ENCODE data around the gene TNFRSF1B.

The TNFRSF1B gene

GRCh38 chr1:12173631-12174121, 6.9 kb downstream of the TNFRSF1B start:
- Histone ChIP-seq H3K27me3 (ENCODE audit: control insufficient read depth, insufficient read depth, low read length) (peaks cover 5% of the 10 kb centered on the region), H3K4me2 (ENCODE audit: low read length) (no peak overlapping the region), H3K4me1 (ENCODE audit: control insufficient read depth, insufficient read depth, low read length) (peaks cover 12% of the 10 kb centered on the region), H3K9ac (ENCODE audit: low read depth, low read length) (no peak overlapping the region), H3K9me3 (replicated peaks; ENCODE audit: low read length) (no peaks in the 10 kb centered on the region), H3K36me3 (ENCODE audit: insufficient read depth, low read length) (no peaks in the 10 kb centered on the region), H3K4me3 (ENCODE audit: low read length) (no peak overlapping the region)

GRCh38 chr1:12174924-12175810, 8.4 kb downstream of the TNFRSF1B start:
- Histone ChIP-seq H3K4me1 (ENCODE audit: control insufficient read depth, insufficient read depth, low read length) (peaks cover 18% of the 10 kb centered on the region), H3K27me3 (ENCODE audit: control insufficient read depth, insufficient read depth, low read length) (no peaks in the 10 kb centered on the region), H3K36me3 (ENCODE audit: insufficient read depth, low read length) (no peaks in the 10 kb centered on the region), H3K4me2 (ENCODE audit: low read length) (no peak overlapping the region), H3K9me3 (replicated peaks; ENCODE audit: low read length) (no peaks in the 10 kb centered on the region), H3K4me3 (ENCODE audit: low read length) (no peak overlapping the region), H3K9ac (ENCODE audit: low read depth, low read length) (no peak overlapping the region)

- Histone ChIP-seq H3K36me3 (ENCODE audit: insufficient read depth, low read length) (no peaks in the 10 kb centered on the region), H3K9ac (ENCODE audit: low read depth, low read length) (no peak overlapping the region), H3K27me3 (ENCODE audit: control insufficient read depth, insufficient read depth, low read length) (no peaks in the 10 kb centered on the region), H3K4me2 (ENCODE audit: low read length) (no peak overlapping the region), H3K4me3 (ENCODE audit: low read length) (no peak overlapping the region), H3K9me3 (replicated peaks; ENCODE audit: low read length) (no peaks in the 10 kb centered on the region), H3K4me1 (ENCODE audit: control insufficient read depth, insufficient read depth, low read length) (peaks cover 18% of the 10 kb centered on the region)
These were observed 9.7 kb downstream of the TNFRSF1B start for GRCh38 chr1:12176298-12177118.

GRCh38 chr1:12177156-12177998, 10.6 kb downstream of the TNFRSF1B start:
- no peaks in the 10 kb centered on the region for H3K27me3 ChIP-seq (ENCODE audit: control insufficient read depth, insufficient read depth, low read length)
- no peaks in the 10 kb centered on the region for H3K36me3 ChIP-seq (ENCODE audit: insufficient read depth, low read length)
- H3K4me1 ChIP-seq (ENCODE audit: control insufficient read depth, insufficient read depth, low read length): peaks cover 18% of the 10 kb centered on the region
- no peak overlapping the region for H3K9ac ChIP-seq (ENCODE audit: low read depth, low read length)
- H3K4me3 ChIP-seq (ENCODE audit: low read length): no peak overlapping the region
- no peaks in the 10 kb centered on the region for H3K9me3 ChIP-seq (replicated peaks; ENCODE audit: low read length)
- H3K4me2 ChIP-seq (ENCODE audit: low read length): peak overlapping the region; percentile 22

- Histone ChIP-seq H3K9me3 (replicated peaks; ENCODE audit: low read length) (no peaks in the 10 kb centered on the region), H3K36me3 (ENCODE audit: insufficient read depth, low read length) (no peaks in the 10 kb centered on the region), H3K9ac (ENCODE audit: low read depth, low read length) (no peak overlapping the region), H3K4me1 (ENCODE audit: control insufficient read depth, insufficient read depth, low read length) (peaks cover 18% of the 10 kb centered on the region), H3K27me3 (ENCODE audit: control insufficient read depth, insufficient read depth, low read length) (no peaks in the 10 kb centered on the region), H3K4me2 (ENCODE audit: low read length) (peak overlapping the region; percentile 22), H3K4me3 (ENCODE audit: low read length) (peak overlapping the region; percentile 25)
These were observed 11.2 kb downstream of the TNFRSF1B start for GRCh38 chr1:12177999-12178441.

- peak overlapping the region; percentile 25 for H3K4me3 ChIP-seq (ENCODE audit: low read length)
- H3K36me3 ChIP-seq (ENCODE audit: insufficient read depth, low read length): no peaks in the 10 kb centered on the region
- H3K27me3 ChIP-seq (ENCODE audit: control insufficient read depth, insufficient read depth, low read length): no peaks in the 10 kb centered on the region
- no peaks in the 10 kb centered on the region for H3K9me3 ChIP-seq (replicated peaks; ENCODE audit: low read length)
- H3K4me2 ChIP-seq (ENCODE audit: low read length): peak overlapping the region; percentile 22
- no peak overlapping the region for H3K9ac ChIP-seq (ENCODE audit: low read depth, low read length)
- peaks cover 18% of the 10 kb centered on the region for H3K4me1 ChIP-seq (ENCODE audit: control insufficient read depth, insufficient read depth, low read length)
These were observed 11.7 kb downstream of the TNFRSF1B start for GRCh38 chr1:12178511-12178910.

DNA sequence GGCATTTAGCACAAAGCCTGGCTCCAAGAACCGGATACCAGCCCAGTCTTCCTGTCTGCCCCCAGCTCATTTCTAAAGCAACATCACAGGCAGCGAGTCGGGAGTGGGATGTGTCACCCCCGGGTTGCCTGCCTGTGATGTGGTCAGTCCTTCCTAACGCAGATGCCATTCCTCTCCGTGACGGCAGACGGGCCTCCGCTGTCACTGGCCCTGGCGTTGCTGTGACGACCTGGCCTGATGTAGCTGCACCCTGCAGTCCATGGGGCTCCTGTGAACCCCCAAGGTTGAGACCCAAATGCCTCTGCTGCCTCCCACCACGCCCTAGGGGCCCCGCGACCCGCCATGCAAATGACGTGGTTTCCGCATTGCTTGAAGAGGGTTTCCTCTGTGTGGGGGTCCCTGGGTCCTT, 12.3 kb downstream of the TNFRSF1B start:
- Histone ChIP-seq H3K9me3 (replicated peaks; ENCODE audit: low read length) (no peaks in the 10 kb centered on the region), H3K27me3 (ENCODE audit: control insufficient read depth, insufficient read depth, low read length) (no peaks in the 10 kb centered on the region), H3K4me1 (ENCODE audit: control insufficient read depth, insufficient read depth, low read length) (peaks cover 23% of the 10 kb centered on the region), H3K4me2 (ENCODE audit: low read length) (peak overlapping the region; percentile 4), H3K36me3 (ENCODE audit: insufficient read depth, low read length) (no peaks in the 10 kb centered on the region), H3K4me3 (ENCODE audit: low read length) (no peak overlapping the region), H3K9ac (ENCODE audit: low read depth, low read length) (no peak overlapping the region)

DNA sequence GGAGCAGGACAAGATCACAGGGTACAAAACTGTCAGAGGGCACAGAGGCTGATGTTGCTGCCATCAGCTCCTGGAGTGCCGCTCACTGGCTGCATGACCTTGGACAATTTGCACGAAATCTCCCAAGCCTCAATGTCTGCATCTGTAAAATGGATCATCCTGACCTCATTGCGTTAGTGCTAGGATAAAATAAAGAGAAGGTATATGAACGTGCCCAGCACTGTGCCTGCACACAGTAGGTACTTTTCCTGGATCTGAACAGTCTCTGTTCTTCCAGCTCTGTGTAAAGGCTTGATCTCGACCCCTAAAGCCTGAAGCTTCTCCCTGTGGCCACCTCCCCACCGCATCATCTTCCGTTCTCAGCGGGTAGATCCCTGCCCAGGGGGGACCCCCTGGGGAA, 12.9 kb downstream of the TNFRSF1B start:
- H3K9ac ChIP-seq (ENCODE audit: low read depth, low read length): no peak overlapping the region
- no peaks in the 10 kb centered on the region for H3K36me3 ChIP-seq (ENCODE audit: insufficient read depth, low read length)
- H3K4me1 ChIP-seq (ENCODE audit: control insufficient read depth, insufficient read depth, low read length): peaks cover 28% of the 10 kb centered on the region
- H3K27me3 ChIP-seq (ENCODE audit: control insufficient read depth, insufficient read depth, low read length): no peaks in the 10 kb centered on the region
- H3K9me3 ChIP-seq (replicated peaks; ENCODE audit: low read length): no peaks in the 10 kb centered on the region
- H3K4me2 ChIP-seq (ENCODE audit: low read length): no peak overlapping the region
- no peak overlapping the region for H3K4me3 ChIP-seq (ENCODE audit: low read length)

GRCh38 chr1:12180315-12180714, 13.5 kb downstream of the TNFRSF1B start:
- no peaks in the 10 kb centered on the region for H3K9me3 ChIP-seq (replicated peaks; ENCODE audit: low read length)
- no peaks in the 10 kb centered on the region for H3K27me3 ChIP-seq (ENCODE audit: control insufficient read depth, insufficient read depth, low read length)
- H3K4me2 ChIP-seq (ENCODE audit: low read length): no peak overlapping the region
- no peak overlapping the region for H3K9ac ChIP-seq (ENCODE audit: low read depth, low read length)
- no peak overlapping the region for H3K4me3 ChIP-seq (ENCODE audit: low read length)
- H3K4me1 ChIP-seq (ENCODE audit: control insufficient read depth, insufficient read depth, low read length): peaks cover 35% of the 10 kb centered on the region
- H3K36me3 ChIP-seq (ENCODE audit: insufficient read depth, low read length): no peaks in the 10 kb centered on the region

DNA sequence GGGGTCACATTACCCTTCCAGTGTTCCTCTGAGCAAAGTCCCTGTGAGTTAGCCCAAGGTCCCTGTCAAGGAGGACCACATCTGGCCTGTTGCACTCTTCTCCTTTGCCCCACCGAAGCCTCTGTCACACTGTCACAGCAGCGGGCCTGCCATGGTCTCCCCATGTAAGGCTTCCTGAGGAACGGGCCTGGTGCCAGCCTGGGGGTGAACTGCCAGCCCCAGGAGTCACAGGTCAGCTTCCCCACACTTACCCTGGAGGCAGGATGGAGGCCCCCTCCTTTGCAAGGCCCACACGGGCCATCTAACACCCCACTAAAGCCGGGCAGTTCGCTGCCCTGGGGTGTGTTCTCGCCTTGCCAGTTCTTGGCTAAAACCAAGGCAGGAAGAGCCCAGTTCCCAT, 14.1 kb downstream of the TNFRSF1B start:
- H3K4me3 ChIP-seq (ENCODE audit: low read length): no peak overlapping the region
- H3K27me3 ChIP-seq (ENCODE audit: control insufficient read depth, insufficient read depth, low read length): no peaks in the 10 kb centered on the region
- no peaks in the 10 kb centered on the region for H3K36me3 ChIP-seq (ENCODE audit: insufficient read depth, low read length)
- peaks cover 41% of the 10 kb centered on the region for H3K4me1 ChIP-seq (ENCODE audit: control insufficient read depth, insufficient read depth, low read length)
- no peak overlapping the region for H3K9ac ChIP-seq (ENCODE audit: low read depth, low read length)
- H3K9me3 ChIP-seq (replicated peaks; ENCODE audit: low read length): no peaks in the 10 kb centered on the region
- no peak overlapping the region for H3K4me2 ChIP-seq (ENCODE audit: low read length)

DNA sequence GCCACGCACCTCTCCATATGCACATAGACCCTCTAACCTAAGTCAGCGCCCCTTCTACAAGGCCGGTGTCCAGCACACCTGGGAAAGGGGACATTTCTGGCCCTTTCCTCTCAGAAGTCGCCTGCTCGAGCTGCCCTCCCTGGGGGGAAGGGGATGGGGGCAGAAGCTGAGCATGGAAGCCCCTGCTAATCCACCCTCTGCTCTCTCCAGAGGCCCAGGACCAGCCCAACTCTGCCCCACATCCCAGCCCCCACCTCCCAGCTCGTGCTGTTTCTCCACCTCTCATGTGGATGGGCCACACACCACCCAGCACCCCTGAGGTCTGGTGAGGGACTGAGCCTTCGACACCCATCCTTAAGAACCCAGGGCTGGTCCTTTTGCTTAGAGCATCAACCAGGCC, 14.8 kb downstream of the TNFRSF1B start:
- Histone ChIP-seq H3K36me3 (ENCODE audit: insufficient read depth, low read length) (no peaks in the 10 kb centered on the region), H3K4me1 (ENCODE audit: control insufficient read depth, insufficient read depth, low read length) (peaks cover 45% of the 10 kb centered on the region), H3K9me3 (replicated peaks; ENCODE audit: low read length) (no peaks in the 10 kb centered on the region), H3K9ac (ENCODE audit: low read depth, low read length) (no peak overlapping the region), H3K4me3 (ENCODE audit: low read length) (no peak overlapping the region), H3K27me3 (ENCODE audit: control insufficient read depth, insufficient read depth, low read length) (no peaks in the 10 kb centered on the region), H3K4me2 (ENCODE audit: low read length) (no peak overlapping the region)
